ENCODE data around the gene GBF1. TPM values are rescaled to one million over a fixed set of nuclear protein-coding genes. Genes with fewer than 3 reads are reported as not detected.

GBF1 gene
- total RNA-seq, 4 donors from 2014 or later: 31.4 to 64.2 (median 58.7) TPM

GRCh38 chr10:102408131-102408727, 162.9 kb downstream of the GBF1 start:
- in situ Hi-C loops (cut with MboI; ENCODE audit: low sequenced_read_pairs in 4 of 4) (no loop called here), intact Hi-C loops (cut with DNase I; ENCODE audit: low total_unique reads) (no loop called here)
- peak overlapping the region in 1 of 4 donors; percentile 30 for H3K4me3 ChIP-seq

GRCh38 chr10:102408728-102409603, 163.6 kb downstream of the GBF1 start:
- intact Hi-C loops (cut with DNase I; ENCODE audit: low total_unique reads) (no loop called here), in situ Hi-C loops (cut with MboI; ENCODE audit: low sequenced_read_pairs in 4 of 4) (no loop called here)
- Histone ChIP-seq H3K27ac (no peak overlapping the region), H3K27me3 (peaks cover 53 to 64% (median 57%) of the 10 kb centered on the region in 3 donors), H3K9me3 (no peaks in the 10 kb centered on the region), H3K4me3 (peak overlapping the region in 3 of 4 donors; percentile 22 to 47 (median 30)), H3K36me3 (no peaks in the 10 kb centered on the region), H3K4me1 (no peaks in the 10 kb centered on the region)
- ATAC-seq (no peak), DNase-seq (no peak)
- TF ChIP-seq CTCF (IDR thresholded peaks at IDR 0.05 in 4 of 5, conservative IDR thresholded peaks at IDR 0.05 in 1 of 5) (no peak), POLR2A (IDR thresholded peaks at IDR 0.05) (no peak)

More at GRCh38 chr10:102408131-102408727, 162.9 kb downstream of the GBF1 start:
- no peaks in the 10 kb centered on the region for H3K9me3 ChIP-seq
- H3K27me3 ChIP-seq: peaks cover 53 to 57% (median 57%) of the 10 kb centered on the region in 3 donors
- no peak overlapping the region for H3K27ac ChIP-seq
- no peak for ATAC-seq
- no peaks in the 10 kb centered on the region for H3K36me3 ChIP-seq
- DNase-seq: no peak
- no peaks in the 10 kb centered on the region for H3K4me1 ChIP-seq
- TF ChIP-seq CTCF (IDR thresholded peaks at IDR 0.05 in 4 of 5, conservative IDR thresholded peaks at IDR 0.05 in 1 of 5) (no peak), POLR2A (IDR thresholded peaks at IDR 0.05) (no peak)

GRCh38 chr10:102409604-102410428, 164.5 kb downstream of the GBF1 start:
- H3K27ac ChIP-seq: no peak overlapping the region
- DNase-seq (no peak), ATAC-seq (no peak)
- H3K4me3 ChIP-seq: peak overlapping the region in 1 of 4 donors; percentile 13
- in situ Hi-C loops (cut with MboI; ENCODE audit: low sequenced_read_pairs in 4 of 4): no loop called here
- intact Hi-C loops (cut with DNase I; ENCODE audit: low total_unique reads): no loop called here
- TF ChIP-seq CTCF (IDR thresholded peaks at IDR 0.05 in 4 of 5, conservative IDR thresholded peaks at IDR 0.05 in 1 of 5): no peak
- peaks cover 59 to 72% (median 65%) of the 10 kb centered on the region in 3 donors for H3K27me3 ChIP-seq
- no peaks in the 10 kb centered on the region for H3K36me3 ChIP-seq
- no peaks in the 10 kb centered on the region for H3K9me3 ChIP-seq
- no peaks in the 10 kb centered on the region for H3K4me1 ChIP-seq

- H3K27ac ChIP-seq: no peak overlapping the region
- ATAC-seq (no peak), DNase-seq (no peak)
- H3K36me3 ChIP-seq: no peaks in the 10 kb centered on the region
- H3K4me3 ChIP-seq: peak overlapping the region in 1 of 4 donors; percentile 8
- intact Hi-C loops (cut with DNase I; ENCODE audit: low total_unique reads) (no loop called here), in situ Hi-C loops (cut with MboI; ENCODE audit: low sequenced_read_pairs in 4 of 4) (no loop called here)
- TF ChIP-seq POLR2A (IDR thresholded peaks at IDR 0.05) (no peak), CTCF (IDR thresholded peaks at IDR 0.05 in 4 of 5, conservative IDR thresholded peaks at IDR 0.05 in 1 of 5) (no peak)
- no peaks in the 10 kb centered on the region for H3K4me1 ChIP-seq
- no peaks in the 10 kb centered on the region for H3K9me3 ChIP-seq
- H3K27me3 ChIP-seq: peaks cover 62 to 79% (median 69%) of the 10 kb centered on the region in 3 donors
These were observed 165.2 kb downstream of the GBF1 start for GRCh38 chr10:102410429-102411073.

Data from gastrocnemius medialis (tissue), 4 donors.